Mesendoderm (in vitro differentiated cells): ENCODE measurements around the gene EBF3.

Experiments used
- DNase-seq: peaks from one replicate; pipeline ENCODE4 v3.0.0; 2013
- H2AK5ac ChIP-seq: 2 replicates; pipeline ENCODE4 v1.6.1; 2013; ENCODE audit warnings: low read length, inconsistent platforms
- H2BK120ac ChIP-seq: 2 replicates; pipeline ENCODE4 v1.6.1; 2013; ENCODE audit warnings: low read depth, mild to moderate bottlenecking, low read length, moderate library complexity, mixed read lengths
- H2BK15ac ChIP-seq: replicated peaks from 2 replicates; pipeline ENCODE4 v1.6.1; 2013; ENCODE audit warnings: low read depth, mild to moderate bottlenecking, moderate library complexity
- H2BK5ac ChIP-seq: 2 replicates; pipeline ENCODE4 v1.6.1; 2013; ENCODE audit warnings: low read length, inconsistent platforms
- H3K18ac ChIP-seq: 2 replicates; pipeline ENCODE4 v1.6.1; 2013; ENCODE audit warnings: mild to moderate bottlenecking, low read length, mixed read lengths
- H3K23ac ChIP-seq: one replicate; pipeline ENCODE4 v1.6.1; 2013; ENCODE audit warnings: low read length
- H3K27ac ChIP-seq: 2 replicates; pipeline ENCODE4 v1.5.1; 2013; ENCODE audit warnings: low read depth, mild to moderate bottlenecking, inconsistent platforms, low read length, moderate library complexity
- H3K27me3 ChIP-seq: 2 replicates; pipeline ENCODE4 v1.6.1; 2013; ENCODE audit warnings: low read length, control low read depth, mild to moderate bottlenecking, inconsistent platforms; ENCODE audit not compliant: insufficient read depth, poor library complexity
- H3K36me3 ChIP-seq: 2 replicates; pipeline ENCODE4 v1.6.1; 2013; ENCODE audit warnings: low read length, inconsistent platforms; ENCODE audit not compliant: control insufficient read depth, insufficient read depth
- H3K4ac ChIP-seq: one replicate; pipeline ENCODE4 v1.6.1; 2013; ENCODE audit warnings: low read depth, mild to moderate bottlenecking, low read length, moderate library complexity
- H3K4me1 ChIP-seq: 2 replicates; pipeline ENCODE4 v1.6.1; 2013; ENCODE audit warnings: low read depth, low read length, inconsistent platforms; ENCODE audit not compliant: control insufficient read depth
- H3K4me2 ChIP-seq: 2 replicates; pipeline ENCODE4 v1.6.1; 2013; ENCODE audit warnings: low read length
- H3K4me3 ChIP-seq: 2 replicates; pipeline ENCODE4 v1.5.1; 2013; ENCODE audit warnings: mild to moderate bottlenecking, low read length
- H3K56ac ChIP-seq: one replicate; pipeline ENCODE4 v1.6.1; 2013; ENCODE audit warnings: low read length
- H3K79me1 ChIP-seq: 2 replicates; pipeline ENCODE4 v1.6.1; 2013; ENCODE audit warnings: low read length, inconsistent platforms
- H3K79me2 ChIP-seq: 2 replicates; pipeline ENCODE4 v1.6.1; 2013; ENCODE audit warnings: mild to moderate bottlenecking, low read length; ENCODE audit not compliant: control insufficient read depth, insufficient read depth
- H3K9ac ChIP-seq: 2 replicates; pipeline ENCODE4 v1.6.1; 2013; ENCODE audit warnings: low read length, inconsistent platforms
- H4K5ac ChIP-seq: one replicate; pipeline ENCODE4 v1.6.1; 2013; ENCODE audit warnings: low read length
- H4K8ac ChIP-seq: one replicate; pipeline ENCODE4 v1.6.1; 2013; ENCODE audit warnings: low read depth, mild to moderate bottlenecking, control low read depth, low read length, moderate library complexity
- WGBS: extraction: QIAGEN DNeasy Blood & Tissue Kit; methylation state at CpG from one replicate; pipeline ENCODE4 v1.1.7; 2013; ENCODE audit warnings: low lambda C conversion rate, missing lambda C conversion rate; ENCODE audit not compliant: insufficient coverage; ENCODE audit errors: extremely low coverage; 5-methylcytosine and 5-hydroxymethylcytosine counted together

The EBF3 gene

GRCh38 chr10:129972966-129973673 is 9.0 kb upstream of the EBF3 start:
- Histone ChIP-seq H2BK5ac (no peak overlapping the region), H3K36me3 (no peaks in the 10 kb centered on the region), H3K56ac (no peak overlapping the region), H3K79me1 (no peaks in the 10 kb centered on the region), H4K5ac (no peak overlapping the region), H2AK5ac (no peak overlapping the region), H3K27ac (no peak overlapping the region), H4K8ac (no peak overlapping the region), H3K9ac (no peak overlapping the region), H3K4me1 (peaks cover 6% of the 10 kb centered on the region), H3K27me3 (peaks cover 47% of the 10 kb centered on the region), H2BK15ac (no peak overlapping the region), H3K4me3 (no peak overlapping the region), H3K18ac (no peak overlapping the region), H3K4ac (no peak overlapping the region), H2BK120ac (no peak overlapping the region), H3K4me2 (peak overlapping the region; percentile 31), H3K23ac (no peak overlapping the region), H3K79me2 (no peaks in the 10 kb centered on the region)
- WGBS: no CpG with 5 or more reads among the region's 59 CpGs
- no peak for DNase-seq

- Histone ChIP-seq H3K4me2 (peak overlapping the region; percentile 37), H3K4me1 (peaks cover 6% of the 10 kb centered on the region), H2BK15ac (no peak overlapping the region), H4K5ac (no peak overlapping the region), H3K23ac (no peak overlapping the region), H3K36me3 (no peaks in the 10 kb centered on the region), H2BK5ac (no peak overlapping the region), H3K56ac (peak overlapping the region; percentile 60), H3K79me2 (no peaks in the 10 kb centered on the region), H2AK5ac (no peak overlapping the region), H3K18ac (no peak overlapping the region), H2BK120ac (no peak overlapping the region), H3K9ac (no peak overlapping the region), H3K4ac (no peak overlapping the region), H3K27me3 (peaks cover 55% of the 10 kb centered on the region), H3K4me3 (no peak overlapping the region), H3K79me1 (no peaks in the 10 kb centered on the region), H4K8ac (no peak overlapping the region), H3K27ac (no peak overlapping the region)
- WGBS: no CpG with 5 or more reads among the region's 84 CpGs
- DNase-seq: no peak
These were observed 8.3 kb upstream of the EBF3 start for GRCh38 chr10:129972145-129972965.

DNA sequence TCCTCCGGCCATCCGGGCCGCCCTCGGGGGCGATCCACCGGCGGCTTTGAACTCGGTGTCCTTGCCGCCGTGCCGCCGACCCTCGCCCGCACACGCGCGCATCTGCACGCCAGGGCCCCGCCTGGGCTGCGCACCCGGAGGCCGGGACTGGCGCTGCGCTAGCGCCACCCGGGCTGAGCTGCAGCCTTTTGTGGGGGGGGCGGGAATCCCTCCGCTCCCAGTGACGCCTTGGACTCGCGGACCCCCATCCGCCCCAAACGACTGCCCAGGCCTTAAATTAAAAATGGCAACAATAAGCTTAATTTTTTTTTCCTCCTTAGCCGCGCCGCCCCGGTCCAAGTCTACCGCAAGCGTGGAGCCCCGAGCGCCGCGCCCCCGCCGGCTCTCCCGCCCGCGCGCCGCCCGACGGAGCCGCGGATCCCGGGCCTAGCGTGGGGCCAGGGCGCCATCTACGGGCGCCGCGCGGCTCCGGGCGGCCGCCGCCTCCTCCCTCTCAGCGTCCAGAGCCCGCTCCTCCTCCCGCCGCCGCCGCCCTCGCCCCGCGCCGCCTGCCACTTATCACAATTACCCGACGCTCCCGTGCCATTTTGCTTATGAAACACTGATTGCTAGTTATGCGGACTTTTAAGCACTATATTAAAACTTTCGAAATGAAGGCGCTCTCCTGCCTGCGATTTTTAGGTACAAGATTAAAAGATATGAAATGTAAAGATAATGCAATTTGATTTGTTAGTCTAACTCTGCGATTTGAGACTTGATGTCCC is 7.5 kb upstream of the EBF3 start:
- H3K23ac ChIP-seq: no peak overlapping the region
- no peak overlapping the region for H3K18ac ChIP-seq
- H3K79me2 ChIP-seq: no peaks in the 10 kb centered on the region
- no peak overlapping the region for H2BK120ac ChIP-seq
- H4K5ac ChIP-seq: no peak overlapping the region
- H2BK15ac ChIP-seq: no peak overlapping the region
- no peaks in the 10 kb centered on the region for H3K79me1 ChIP-seq
- WGBS: no CpG with 5 or more reads among the region's 84 CpGs
- H3K27me3 ChIP-seq: peaks cover 62% of the 10 kb centered on the region
- no peak overlapping the region for H3K4me3 ChIP-seq
- peak; percentile 72 for DNase-seq
- H3K36me3 ChIP-seq: no peaks in the 10 kb centered on the region
- peak overlapping the region; percentile 37 for H3K4me2 ChIP-seq
- H3K4ac ChIP-seq: no peak overlapping the region
- H3K4me1 ChIP-seq: peaks cover 3% of the 10 kb centered on the region
- H3K9ac ChIP-seq: no peak overlapping the region
- no peak overlapping the region for H3K27ac ChIP-seq
- no peak overlapping the region for H2AK5ac ChIP-seq
- no peak overlapping the region for H2BK5ac ChIP-seq
- no peak overlapping the region for H4K8ac ChIP-seq
- H3K56ac ChIP-seq: peak overlapping the region; percentile 39

- peak overlapping the region; percentile 7 for H3K4me2 ChIP-seq
- H4K8ac ChIP-seq: no peak overlapping the region
- no peak overlapping the region for H2BK15ac ChIP-seq
- no peaks in the 10 kb centered on the region for H3K79me1 ChIP-seq
- H3K36me3 ChIP-seq: no peaks in the 10 kb centered on the region
- no peak overlapping the region for H3K18ac ChIP-seq
- no peak overlapping the region for H3K56ac ChIP-seq
- no peak overlapping the region for H3K23ac ChIP-seq
- no peak overlapping the region for H3K9ac ChIP-seq
- no peak overlapping the region for H3K27ac ChIP-seq
- H3K27me3 ChIP-seq: peaks cover 71% of the 10 kb centered on the region
- no peak overlapping the region for H3K4me3 ChIP-seq
- H2BK120ac ChIP-seq: no peak overlapping the region
- H3K4me1 ChIP-seq: no peaks in the 10 kb centered on the region
- H4K5ac ChIP-seq: no peak overlapping the region
- DNase-seq: no peak
- no peaks in the 10 kb centered on the region for H3K79me2 ChIP-seq
- H2BK5ac ChIP-seq: no peak overlapping the region
- WGBS: no CpG with 5 or more reads among the region's 58 CpGs
- no peak overlapping the region for H3K4ac ChIP-seq
- no peak overlapping the region for H2AK5ac ChIP-seq
These were observed 6.6 kb upstream of the EBF3 start for GRCh38 chr10:129970465-129971364.

GRCh38 chr10:129969911-129970464 is 5.9 kb upstream of the EBF3 start:
- H3K27me3 ChIP-seq: peaks cover 78% of the 10 kb centered on the region
- H4K5ac ChIP-seq: no peak overlapping the region
- H3K27ac ChIP-seq: no peak overlapping the region
- no peaks in the 10 kb centered on the region for H3K36me3 ChIP-seq
- no peak overlapping the region for H3K4ac ChIP-seq
- no peak overlapping the region for H3K9ac ChIP-seq
- H3K4me2 ChIP-seq: no peak overlapping the region
- no peaks in the 10 kb centered on the region for H3K79me1 ChIP-seq
- WGBS: no CpG with 5 or more reads among the region's 14 CpGs
- no peak for DNase-seq
- no peak overlapping the region for H2BK5ac ChIP-seq
- H3K4me1 ChIP-seq: no peaks in the 10 kb centered on the region
- no peak overlapping the region for H3K56ac ChIP-seq
- no peak overlapping the region for H2AK5ac ChIP-seq
- no peak overlapping the region for H3K4me3 ChIP-seq
- H3K18ac ChIP-seq: no peak overlapping the region
- H2BK120ac ChIP-seq: no peak overlapping the region
- no peak overlapping the region for H3K23ac ChIP-seq
- no peaks in the 10 kb centered on the region for H3K79me2 ChIP-seq
- H2BK15ac ChIP-seq: no peak overlapping the region
- no peak overlapping the region for H4K8ac ChIP-seq
